ENCODE data around the gene NAA25. TPM values are rescaled to one million over a fixed set of nuclear protein-coding genes. Genes with fewer than 3 reads are reported as not detected.

The NAA25 gene
- total and polyA plus RNA-seq, 8 donors: 2.3 to 72.6 (median 11.3) TPM

DNA sequence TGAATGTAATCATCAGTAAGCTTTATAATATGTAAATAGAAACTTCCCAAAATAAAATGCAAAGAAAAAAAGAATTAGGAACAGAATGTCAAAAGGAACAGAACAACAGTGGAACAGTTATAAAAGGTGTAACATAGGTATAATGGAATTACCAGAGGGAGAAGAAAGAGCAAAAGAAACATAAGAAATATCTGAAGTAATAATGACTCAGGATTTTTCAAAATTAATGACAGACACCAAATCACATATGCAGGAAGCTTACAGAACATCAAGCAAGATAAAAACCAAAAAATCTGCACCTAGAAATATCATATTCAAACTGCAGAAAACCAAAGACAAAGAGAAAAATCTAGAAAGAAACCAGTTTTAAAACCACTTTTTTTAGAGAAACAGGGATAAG lies 131.7 kb downstream of the NAA25 start:
- Histone ChIP-seq H3K4me1 (no peaks in the 10 kb centered on the region), H3K9me3 (no peaks in the 10 kb centered on the region), H3K27me3 (no peaks in the 10 kb centered on the region), H3K4me3 (no peak overlapping the region), H3K27ac (no peak overlapping the region), H3K36me3 (peaks cover 0 to 15% (median 5%) of the 10 kb centered on the region in 4 donors)
- DNase-seq: no peak
- intact Hi-C loops (cut with DNase I; ENCODE audit: low total_unique reads): no loop called here
- TF ChIP-seq POLR2AphosphoS5 (IDR thresholded peaks at IDR 0.05) (no peak), EP300 (IDR thresholded peaks at IDR 0.05) (no peak)
- TF ChIP-seq, protein P1, sequence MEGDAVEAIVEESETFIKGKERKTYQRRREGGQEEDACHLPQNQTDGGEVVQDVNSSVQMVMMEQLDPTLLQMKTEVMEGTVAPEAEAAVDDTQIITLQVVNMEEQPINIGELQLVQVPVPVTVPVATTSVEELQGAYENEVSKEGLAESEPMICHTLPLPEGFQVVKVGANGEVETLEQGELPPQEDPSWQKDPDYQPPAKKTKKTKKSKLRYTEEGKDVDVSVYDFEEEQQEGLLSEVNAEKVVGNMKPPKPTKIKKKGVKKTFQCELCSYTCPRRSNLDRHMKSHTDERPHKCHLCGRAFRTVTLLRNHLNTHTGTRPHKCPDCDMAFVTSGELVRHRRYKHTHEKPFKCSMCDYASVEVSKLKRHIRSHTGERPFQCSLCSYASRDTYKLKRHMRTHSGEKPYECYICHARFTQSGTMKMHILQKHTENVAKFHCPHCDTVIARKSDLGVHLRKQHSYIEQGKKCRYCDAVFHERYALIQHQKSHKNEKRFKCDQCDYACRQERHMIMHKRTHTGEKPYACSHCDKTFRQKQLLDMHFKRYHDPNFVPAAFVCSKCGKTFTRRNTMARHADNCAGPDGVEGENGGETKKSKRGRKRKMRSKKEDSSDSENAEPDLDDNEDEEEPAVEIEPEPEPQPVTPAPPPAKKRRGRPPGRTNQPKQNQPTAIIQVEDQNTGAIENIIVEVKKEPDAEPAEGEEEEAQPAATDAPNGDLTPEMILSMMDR (IDR thresholded peaks at IDR 0.05): no peak

Small RNAs within 50 kb of the gene (small RNA-seq; reads per million reads assigned to genes)
- gene AC004024.1: 0 to 0.92 (median 0) reads per million in 4 donors
- gene MIR3657: 0 reads per million in 4 donors
- 0 reads per million in 4 donors for gene RF00019

Other genes with a start within 250 kb of the NAA25 start
- 10 to 100 TPM in 1 of 5 donors, 1 to 10 TPM in 3, under 1 TPM in 1; 0.58 to 20.2 (median 7.5) TPM for gene TMEM116, start 95.6 kb downstream of the NAA25 start, total RNA-seq
- 10 to 100 TPM in 2 of 3 donors, 1 to 10 TPM in 1; 4.8 to 13.0 (median 11.2) TPM for gene TMEM116, start 95.6 kb downstream of the NAA25 start, polyA plus RNA-seq
- 10 to 100 TPM in 4 of 5 donors, 1 to 10 TPM in 1; 9.8 to 55.8 (median 37.7) TPM for gene ERP29, start 95.4 kb downstream of the NAA25 start, total RNA-seq
- gene ERP29, start 95.4 kb downstream of the NAA25 start, polyA plus RNA-seq: 100 to 1,000 TPM; 105 to 140 (median 115) TPM
- gene TRAFD1, start 16.8 kb upstream of the NAA25 start, total RNA-seq: 10 to 100 TPM; 11.3 to 49.0 (median 27.7) TPM
- 10 to 100 TPM; 13.9 to 22.5 (median 16.1) TPM for gene TRAFD1, start 16.8 kb upstream of the NAA25 start, polyA plus RNA-seq